IMR-90 (cell line): ENCODE results near the gene F12. TPM values are rescaled to one million over a fixed set of nuclear protein-coding genes. Genes with fewer than 3 reads are reported as not detected.

Source experiments
- ATAC-seq: fragments of 200-7000 bp; cut with Tn5 transposase; 2 replicates; pipeline ENCODE4 v1.9.1; 2020; ENCODE audit warnings: low read depth, mild to moderate bottlenecking, moderate library complexity
- BruUV-seq: library from RNA; stranded (reverse); fragments of 400-500 nt; replicated peaks from 2 replicates; lab custom pipeline; 2021; lab: Mats Ljungman, UMichigan
- CTCF ChIA-PET: fragments of 300-600 bp; formaldehyde crosslinking; extraction: SDS; loops from one replicate; lab custom pipeline; 2021; ENCODE audit warnings: antibody characterized with exemption; lab: Yijun Ruan, JAX
- POLR2A ChIA-PET: fragments of 300-600 bp; sonication (Branson Sonifier 250); formaldehyde crosslinking; loops from one replicate; lab custom pipeline; 2022; ENCODE audit warnings: antibody characterized with exemption; ENCODE audit not compliant: unreplicated experiment; lab: Charles Lee
- DNase-seq: peaks from one replicate; pipeline ENCODE4 v3.0.0; 2013
- H2AFZ ChIP-seq: replicated peaks from 2 replicates; pipeline ENCODE3; 2013; ENCODE audit warnings: low read length, mild to moderate bottlenecking; ENCODE audit not compliant: poor library complexity
- H2AK5ac ChIP-seq: 2 replicates; pipeline ENCODE4 v1.6.1; 2013; ENCODE audit warnings: low read depth, low read length, inconsistent platforms
- H2AK9ac ChIP-seq: replicated peaks from 2 replicates; pipeline ENCODE3; 2013; ENCODE audit warnings: mild to moderate bottlenecking, low read depth, low read length, moderate library complexity; ENCODE audit not compliant: poor library complexity
- H2BK120ac ChIP-seq: 2 replicates; pipeline ENCODE4 v1.6.1; 2013; ENCODE audit warnings: low read depth, low read length, inconsistent platforms
- H2BK15ac ChIP-seq: 3 replicates; pipeline ENCODE4 v1.6.1; 2013; ENCODE audit warnings: low read depth, low read length, inconsistent platforms
- H2BK20ac ChIP-seq: 2 replicates; pipeline ENCODE4 v1.6.1; 2013; ENCODE audit warnings: low read depth, mild to moderate bottlenecking, inconsistent platforms, low read length, moderate library complexity
- H2BK5ac ChIP-seq: 2 replicates; pipeline ENCODE4 v1.6.1; 2013; ENCODE audit warnings: mild to moderate bottlenecking, low read depth, low read length, inconsistent platforms; ENCODE audit not compliant: poor library complexity, severe bottlenecking
- H3K14ac ChIP-seq: replicated peaks from 2 replicates; pipeline ENCODE4 v1.6.1; 2013; ENCODE audit warnings: low read depth, low read length, inconsistent platforms
- H3K18ac ChIP-seq: 2 replicates; pipeline ENCODE4 v1.6.1; 2013; ENCODE audit warnings: low read depth, low read length, control low read depth
- H3K23ac ChIP-seq: 2 replicates; pipeline ENCODE4 v1.6.1; 2013; ENCODE audit warnings: low read depth, low read length, inconsistent platforms
- H3K27ac ChIP-seq: 2 replicates; pipeline ENCODE4 v1.5.1; 2013; ENCODE audit warnings: mild to moderate bottlenecking, control low read depth, low read length; ENCODE audit not compliant: insufficient read depth
- H3K27me3 ChIP-seq: 2 replicates; pipeline ENCODE4 v1.6.1; 2013; ENCODE audit warnings: low read length; ENCODE audit not compliant: control insufficient read depth, insufficient read depth
- H3K36me3 ChIP-seq: 2 replicates; pipeline ENCODE4 v1.6.1; 2013; ENCODE audit warnings: low read length, mixed read lengths; ENCODE audit not compliant: control insufficient read depth, insufficient read depth
- H3K4ac ChIP-seq: 2 replicates; pipeline ENCODE4 v1.6.1; 2013; ENCODE audit warnings: low read depth, low read length, inconsistent platforms
- H3K4me1 ChIP-seq: 2 replicates; pipeline ENCODE4 v1.6.1; 2013; ENCODE audit warnings: low read length, mixed read lengths; ENCODE audit not compliant: control insufficient read depth, insufficient read depth
- H3K4me2 ChIP-seq: 2 replicates; pipeline ENCODE4 v1.6.1; 2013; ENCODE audit warnings: low read depth, mild to moderate bottlenecking, control low read depth, low read length, moderate library complexity
- H3K4me3 ChIP-seq: 2 replicates; pipeline ENCODE4 v1.5.1; 2013; ENCODE audit warnings: low read depth, mild to moderate bottlenecking, control low read depth, low read length, moderate library complexity; ENCODE audit not compliant: insufficient read depth
- H3K56ac ChIP-seq: 2 replicates; pipeline ENCODE4 v1.6.1; 2013; ENCODE audit warnings: low read length, inconsistent platforms; ENCODE audit not compliant: insufficient read depth; ENCODE audit errors: extremely low read depth
- H3K79me1 ChIP-seq, 2 experiments: 2 replicates each; pipeline ENCODE4 v1.6.1; 2013; ENCODE audit warnings: low read length in 2 of 2, inconsistent platforms in 1 of 2, low read depth in 1 of 2
- H3K9ac ChIP-seq: 2 replicates; pipeline ENCODE4 v1.6.1; 2013; ENCODE audit warnings: low read depth, low read length, control low read depth
- H3K9me1 ChIP-seq: 2 replicates; pipeline ENCODE4 v1.6.1; 2013; ENCODE audit warnings: low read length, inconsistent platforms; ENCODE audit not compliant: insufficient read depth
- H3K9me3 ChIP-seq: 2 replicates; pipeline ENCODE4 v1.6.1; 2013; ENCODE audit warnings: low read length; ENCODE audit not compliant: control insufficient read depth, insufficient read depth
- H4K20me1 ChIP-seq: 2 replicates; pipeline ENCODE4 v1.6.1; 2013; ENCODE audit warnings: low read length, inconsistent platforms; ENCODE audit not compliant: insufficient read depth
- H4K5ac ChIP-seq: 2 replicates; pipeline ENCODE4 v1.6.1; 2013; ENCODE audit warnings: mild to moderate bottlenecking, low read depth, low read length, control low read depth
- H4K8ac ChIP-seq, 2 experiments: 2 replicates each; pipeline ENCODE4 v1.6.1; 2013; ENCODE audit warnings: low read depth in 2 of 2, low read length in 2 of 2, control low read depth in 1 of 2, inconsistent platforms in 1 of 2
- H4K91ac ChIP-seq: 2 replicates; pipeline ENCODE4 v1.6.1; 2013; ENCODE audit warnings: low read depth, low read length, inconsistent platforms; ENCODE audit not compliant: insufficient read depth
- BHLHE40 ChIP-seq: fragments of 150-350 bp; IDR thresholded peaks from 2 replicates; pipeline ENCODE4 v1.6.1; 2016; ENCODE audit warnings: mild to moderate bottlenecking, low read depth, low read length
- CEBPB ChIP-seq: IDR thresholded peaks from 2 replicates; pipeline ENCODE4 v1.6.1; 2012; ENCODE audit warnings: low read depth, low read length, improper control_type of control experiment
- CHD1 ChIP-seq: IDR thresholded peaks from 2 replicates; pipeline ENCODE4 v1.6.1; 2012; ENCODE audit warnings: low read depth, low read length, improper control_type of control experiment
- CTCF ChIP-seq: conservative IDR thresholded peaks from 2 replicates; pipeline ENCODE4 v1.5.1; 2012; ENCODE audit warnings: mild to moderate bottlenecking, low read depth, low read length, improper control_type of control experiment
- FOS ChIP-seq: fragments of 150-350 bp; IDR thresholded peaks from 2 replicates; pipeline ENCODE4 v1.6.1; 2016; ENCODE audit warnings: low read depth, low read length
- MAFK ChIP-seq: IDR thresholded peaks from 2 replicates; pipeline ENCODE4 v1.6.1; 2012; ENCODE audit warnings: low read depth, low read length, improper control_type of control experiment
- MAZ ChIP-seq: IDR thresholded peaks from 2 replicates; pipeline ENCODE4 v1.6.1; 2012; ENCODE audit warnings: low read depth, mild to moderate bottlenecking, low read length, improper control_type of control experiment, moderate library complexity, borderline replicate concordance
- MXI1 ChIP-seq: IDR thresholded peaks from 2 replicates; pipeline ENCODE4 v1.6.1; 2012; ENCODE audit warnings: low read depth, mild to moderate bottlenecking, low read length, moderate library complexity, borderline replicate concordance
- NFE2L2 ChIP-seq: fragments of 150-350 bp; IDR thresholded peaks from 2 replicates; pipeline ENCODE4 v1.6.1; 2016; ENCODE audit warnings: low read depth, mild to moderate bottlenecking, low read length
- POLR2A ChIP-seq: IDR thresholded peaks from 2 replicates; pipeline ENCODE4 v1.6.1; 2012; ENCODE audit warnings: mild to moderate bottlenecking, low read depth, low read length
- RAD21 ChIP-seq: IDR thresholded peaks from 2 replicates; pipeline ENCODE4 v1.6.1; 2012; ENCODE audit warnings: low read length, improper control_type of control experiment
- RCOR1 ChIP-seq: IDR thresholded peaks from 2 replicates; pipeline ENCODE4 v1.6.1; 2012; ENCODE audit warnings: mild to moderate bottlenecking, low read length, improper control_type of control experiment; ENCODE audit not compliant: insufficient replicate concordance
- RFX5 ChIP-seq: IDR thresholded peaks from 2 replicates; pipeline ENCODE4 v1.8.0; 2012; ENCODE audit warnings: low read depth, mild to moderate bottlenecking, low read length, moderate library complexity
- SMC3 ChIP-seq: fragments of 150-350 bp; IDR thresholded peaks from 2 replicates; pipeline ENCODE4 v1.6.1; 2016; ENCODE audit warnings: low read depth, mild to moderate bottlenecking, antibody characterized with exemption, low read length, moderate library complexity
- WGBS, 2 experiments: methylation state at CpG; one replicate each; pipeline versions ENCODE4 v1.1.5 to v1.1.7; 2013; ENCODE audit warnings: missing lambda C conversion rate in 2 of 2; ENCODE audit not compliant: insufficient read length in 1 of 2; ENCODE audit errors: extremely low coverage in 2 of 2; 5-methylcytosine and 5-hydroxymethylcytosine counted together
- dilution Hi-C: fragments of 300-500 bp; cut with HindIII; formaldehyde crosslinking; loops from one replicate; pipeline ENCODE4 v1.14.3; 2018; ENCODE audit warnings: low sequenced_read_pairs; ENCODE audit not compliant: unreplicated experiment
- in situ Hi-C: fragments of 300-500 bp; cut with MboI; formaldehyde crosslinking; loops from 3 replicates; pipeline ENCODE4 v1.14.3; 2019; ENCODE audit warnings: low sequenced_read_pairs, inconsistent platforms, mixed read lengths
- intact Hi-C: fragments of 100-400 bp; cut with micrococcal nuclease; formaldehyde crosslinking; loops from 2 replicates; pipeline ENCODE4 v1.10.0; 2022
- polyA plus RNA-seq, 3 experiments: library from polyadenylated mRNA; depleted of rRNA; stranded (reverse); fragments of >200 nt; gene quantifications; 2 replicates each; pipeline ENCODE4 v1.2.3, GENCODE V29; 2012; ENCODE audit warnings: low replicate concordance in 1 of 3
- total RNA-seq: library from RNA; depleted of rRNA; stranded (reverse); fragments of >200 nt; gene quantifications from 2 replicates; pipeline ENCODE4 v1.2.3, GENCODE V29; 2012
- TF ChIP-seq, protein P1 (sequence below): fragments of 150-350 bp; IDR thresholded peaks from 2 replicates; pipeline ENCODE4 v1.6.1; 2017; ENCODE audit warnings: mild to moderate bottlenecking, antibody characterized with exemption, low read length, low read depth

The F12 gene
- total and polyA plus RNA-seq, 2 of the 4 experiments (the other 2 are of a cell fraction) = 0.36 to 1.2 TPM

- Histone ChIP-seq H2BK5ac (no peak overlapping the region), H3K56ac (no peak overlapping the region), H3K27me3 (peaks cover 6% of the 10 kb centered on the region; the same call in 1 of the 2 replicates), H3K23ac (no peak overlapping the region), H2BK15ac (no peak overlapping the region), H2BK20ac (no peak overlapping the region), H3K18ac (no peak overlapping the region), H3K4ac (peak overlapping the region; percentile 22; the same call in 1 of the 2 replicates), H3K14ac (no peak overlapping the region; the same call in 1 of the 2 replicates), H3K79me1 (no peaks in the 10 kb centered on the region), H4K8ac (peak overlapping the region in 1 of 2 experiments; percentile 56; a peak in 1 of 4 replicates), H3K9me1 (no peaks in the 10 kb centered on the region), H4K20me1 (no peaks in the 10 kb centered on the region; the same call in none of the 2 replicates), H2BK120ac (no peak overlapping the region), H3K27ac (no peak overlapping the region), H2AK9ac (peak overlapping the region; percentile 48), H3K4me1 (peaks cover 7% of the 10 kb centered on the region; the same call in 1 of the 2 replicates), H4K5ac (no peak overlapping the region; the same call in 1 of the 2 replicates), H3K4me3 (peak overlapping the region; percentile 40; the same call in 1 of the 2 replicates), H4K91ac (no peak overlapping the region), H3K4me2 (peak overlapping the region; percentile 67), H3K9me3 (no peaks in the 10 kb centered on the region), H3K36me3 (no peaks in the 10 kb centered on the region), H2AK5ac (no peak overlapping the region), H3K9ac (peak overlapping the region; percentile 59; the same call in 1 of the 2 replicates), H2AFZ (peak overlapping the region; percentile 82)
- intact Hi-C loops (no loop called here), in situ Hi-C loops (no loop called here), dilution Hi-C loops (no loop called here)
- TF ChIP-seq MAZ = no peak
- TF ChIP-seq RAD21 = no peak
- no peak for TF ChIP-seq MAFK
- TF ChIP-seq, protein P1, sequence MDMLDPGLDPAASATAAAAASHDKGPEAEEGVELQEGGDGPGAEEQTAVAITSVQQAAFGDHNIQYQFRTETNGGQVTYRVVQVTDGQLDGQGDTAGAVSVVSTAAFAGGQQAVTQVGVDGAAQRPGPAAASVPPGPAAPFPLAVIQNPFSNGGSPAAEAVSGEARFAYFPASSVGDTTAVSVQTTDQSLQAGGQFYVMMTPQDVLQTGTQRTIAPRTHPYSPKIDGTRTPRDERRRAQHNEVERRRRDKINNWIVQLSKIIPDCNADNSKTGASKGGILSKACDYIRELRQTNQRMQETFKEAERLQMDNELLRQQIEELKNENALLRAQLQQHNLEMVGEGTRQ = no peak
- TF ChIP-seq MXI1 = no peak
- no peak for TF ChIP-seq SMC3
- TF ChIP-seq CEBPB = no peak
- no peak for TF ChIP-seq RCOR1
- TF ChIP-seq CTCF = no peak
- no peak for TF ChIP-seq FOS
- TF ChIP-seq POLR2A = no peak
- no peak for TF ChIP-seq NFE2L2
- no peak for TF ChIP-seq CHD1
- no peak for TF ChIP-seq BHLHE40
- no peak for TF ChIP-seq RFX5
- WGBS, 2 experiments = 75% methylated on average over 7 of the region's 26 CpGs; no CpG with 5 or more reads in 1 of the 2 experiments
- CTCF ChIA-PET = interaction anchor here (1.0 to 1.5 kb wide), 2 partner anchors 18 to 22 kb away, joined by 4 to 8 read pairs; no protein-coding TSS in a partner anchor
- ATAC-seq = no peak
- BruUV-seq = no TSS peak
- DNase-seq = no peak
- POLR2A ChIA-PET = interaction anchor here (0.6 kb wide), 1 partner anchor 21 kb away, joined by 4 read pairs; no protein-coding TSS in a partner anchor
Observed at GRCh38 chr5:177371120-177372033, 38.0 kb downstream of the F12 start.
